Spleen (tissue), 11 donors: ENCODE results near the gene VIPAS39. TPM values are rescaled to one million over a fixed set of nuclear protein-coding genes. Genes with fewer than 3 reads are reported as not detected.
"Not testable (repeated sequence)": the region's sequence is repeated elsewhere in the genome, so short reads cannot be mapped to it uniquely, and the experiment has no call there.

Experiments
- DNase-seq: peaks from one replicate; pipeline ENCODE4 v3.0.0-alpha.2; 2020
- H3K27ac ChIP-seq, 8 donors: fragments of 200-600 bp; sonication (generic) in 7 of 8; 1 replicate in 4 of 8; 2 replicates in 4 of 8; pipeline versions ENCODE4 v1.5.0 to v1.8.0; 2016 to 2021; ENCODE audit warnings: inconsistent platforms in 4 of 8, mild to moderate bottlenecking in 4 of 8, moderate library complexity in 1 of 8
- H3K27me3 ChIP-seq, 7 donors: fragments of 200-600 bp; sonication (generic) in 6 of 7; replicated peaks in 1 of 7; 1 replicate in 4 of 7; 2 replicates in 3 of 7; pipeline versions ENCODE4 v1.5.0 to v1.8.0; 2016 to 2021; ENCODE audit warnings: inconsistent platforms in 3 of 7, mild to moderate bottlenecking in 1 of 7
- H3K36me3 ChIP-seq, 6 donors: fragments of 200-600 bp; sonication (generic) in 5 of 6; 1 replicate in 4 of 6; 2 replicates in 2 of 6; pipeline versions ENCODE4 v1.5.0 to v1.8.0; 2016 to 2021; ENCODE audit warnings: inconsistent platforms in 2 of 6
- H3K4me1 ChIP-seq, 6 donors: fragments of 200-600 bp; sonication (generic) in 5 of 6; 1 replicate in 3 of 6; 2 replicates in 3 of 6; pipeline versions ENCODE4 v1.5.0 to v1.8.0; 2016 to 2021; ENCODE audit warnings: inconsistent platforms in 3 of 6
- H3K4me3 ChIP-seq, 8 donors: fragments of 200-600 bp; sonication (generic) in 7 of 8; 1 replicate in 4 of 8; 2 replicates in 4 of 8; pipeline versions ENCODE4 v1.5.0 to v1.8.0; 2016 to 2021; ENCODE audit warnings: inconsistent platforms in 4 of 8, mild to moderate bottlenecking in 4 of 8, moderate library complexity in 2 of 8
- H3K9me3 ChIP-seq, 8 donors: fragments of 200-600 bp; sonication (generic) in 7 of 8; 1 replicate in 4 of 8; 2 replicates in 4 of 8; pipeline versions ENCODE4 v1.5.0 to v1.8.0; 2016 to 2021; ENCODE audit warnings: inconsistent platforms in 4 of 8
- CTCF ChIP-seq, 11 experiments: fragments of 200-600 bp in 7 of 11; fragments of 450-650 bp in 4 of 11; sonication (generic) in 4 of 11; IDR thresholded peaks in 8 of 11; conservative IDR thresholded peaks in 3 of 11; 1 replicate in 7 of 11; 2 replicates in 4 of 11; pipeline versions ENCODE4 v1.4.0 to v1.8.0; 2016 to 2021; ENCODE audit warnings: antibody characterized with exemption in 11 of 11, inconsistent platforms in 4 of 11, mild to moderate bottlenecking in 1 of 11
- POLR2A ChIP-seq, 3 donors: fragments of 450-650 bp; IDR thresholded peaks; one replicate each; pipeline ENCODE4 v1.5.1; 2017; ENCODE audit warnings: antibody characterized with exemption in 3 of 3, mild to moderate bottlenecking in 1 of 3
- POLR2AphosphoS5 ChIP-seq, 3 donors: sonication (generic); formaldehyde crosslinking; IDR thresholded peaks; one replicate each; pipeline ENCODE4 v1.5.1; 2017; ENCODE audit warnings: antibody characterized with exemption in 3 of 3
- WGBS, 5 donors: extraction: QIAGEN DNeasy Blood & Tissue Kit in 3 of 5; methylation state at CpG; one replicate each; pipeline versions ENCODE4 v1.1.5 to v1.1.7; 2013 to 2018; 5-methylcytosine and 5-hydroxymethylcytosine counted together
- intact Hi-C: fragments of 100-400 bp; cut with DNase I; formaldehyde crosslinking; loops from one replicate; pipeline ENCODE4 v1.15.0; 2023; ENCODE audit warnings: low total_unique reads
- polyA plus RNA-seq, 3 donors: library from polyadenylated mRNA; stranded (reverse); fragments of 200-250 nt; gene quantifications; one replicate each; pipeline ENCODE4 v1.2.1, GENCODE V29; 2013
- total RNA-seq, 7 donors: library from RNA; depleted of rRNA in 3 of 7; stranded (reverse); fragments of >200 nt in 3 of 7; fragmentation: NEBNext Ultra II Directional in 4 of 7; extraction: Animal tissue kit (Norgen Biotek cat#: 25700) in 4 of 7; gene quantifications; one replicate each; pipeline versions ENCODE4 v1.1.0 to v1.2.1, GENCODE V29; 2016 to 2021
- donor health status: healthy with polysubstance abuse.
- donor health status: DM: no; HTN: no; CAD: no; lungs with moderate emphysema.
- donor health status: DM: no; HTN: no; CAD: no.
- donor health status: Bipolar disorder and iron deficiency.
- donor health status: healthy.
- donor health status: DM: no; HTN: no; CAD: no.
- donor health status: DM: yes; HTN: yes; CAD: no.

Gene VIPAS39
- total and polyA plus RNA-seq, 10 donors: 9.8 to 24.3 (median 17.1) TPM

GRCh38 chr14:77423423-77423822, 34.0 kb downstream of the VIPAS39 start, which contains the start of gene NOXRED1:
Gene NOXRED1, minus strand, starts transcription at chr14:77423523. Its CDS starts 634 bp downstream, at chr14:77422889.
- Histone ChIP-seq H3K4me1 (no peaks in the 10 kb centered on the region), H3K27ac (no peak within 1 kb of the TSS), H3K27me3 (no peaks in the 10 kb centered on the region), H3K4me3 (no peak within 1 kb of the TSS), H3K9me3 (peaks cover 3 to 30% (median 26%) of the 10 kb centered on the region in 8 donors), H3K36me3 (peaks cover 0 to 80% (median 63%) of the 10 kb centered on the region in 6 donors)
- intact Hi-C loops: no loop called here
- 88 to 100% (median 95%) methylated on average over 1 of the region's 1 CpG for WGBS, 5 donors
- TF ChIP-seq CTCF (IDR thresholded peaks at IDR 0.05 in 8 of 11, conservative IDR thresholded peaks at IDR 0.05 in 3 of 11): no peak
- TF ChIP-seq POLR2AphosphoS5 (IDR thresholded peaks at IDR 0.05): no peak
- no peak for TF ChIP-seq POLR2A (IDR thresholded peaks at IDR 0.05)
- DNase-seq: no peak

- intact Hi-C loops: no loop called here
- Histone ChIP-seq H3K4me3 (no peak overlapping the region), H3K36me3 (peaks cover 0 to 58% (median 41%) of the 10 kb centered on the region in 6 donors), H3K27me3 (no peaks in the 10 kb centered on the region), H3K27ac (no peak overlapping the region), H3K4me1 (no peaks in the 10 kb centered on the region), H3K9me3 (peaks cover 3 to 47% (median 36%) of the 10 kb centered on the region in 8 donors)
- DNase-seq: no peak
- 41 to 73% (median 44%) methylated on average over 2 of the region's 2 CpGs for WGBS, 5 donors
- TF ChIP-seq POLR2AphosphoS5 (IDR thresholded peaks at IDR 0.05) (no peak), CTCF (IDR thresholded peaks at IDR 0.05 in 8 of 11, conservative IDR thresholded peaks at IDR 0.05 in 3 of 11) (no peak), POLR2A (IDR thresholded peaks at IDR 0.05) (no peak)
Measured at GRCh38 chr14:77421201-77421600, 36.2 kb downstream of the VIPAS39 start.

- TF ChIP-seq POLR2A (IDR thresholded peaks at IDR 0.05) (no peak), POLR2AphosphoS5 (IDR thresholded peaks at IDR 0.05) (no peak), CTCF (IDR thresholded peaks at IDR 0.05 in 8 of 11, conservative IDR thresholded peaks at IDR 0.05 in 3 of 11) (no peak)
- Histone ChIP-seq H3K9me3 (peaks cover 3 to 47% (median 36%) of the 10 kb centered on the region in 8 donors), H3K27me3 (no peaks in the 10 kb centered on the region), H3K4me3 (no peak overlapping the region), H3K27ac (peak overlapping the region in 1 of 8 donors; percentile 35), H3K36me3 (peaks cover 0 to 14% (median 1%) of the 10 kb centered on the region in 6 donors), H3K4me1 (no peaks in the 10 kb centered on the region)
- intact Hi-C loops: no loop called here
- 92 to 95% (median 95%) methylated on average over 6 to 8 of the region's 8 CpGs for WGBS, 5 donors
- no peak for DNase-seq
Measured at GRCh38 chr14:77416836-77417235, 40.6 kb downstream of the VIPAS39 start.

GRCh38 chr14:77416098-77416497, 41.3 kb downstream of the VIPAS39 start:
- H3K9me3 ChIP-seq: peaks cover 3 to 43% (median 35%) of the 10 kb centered on the region in 8 donors
- H3K27me3 ChIP-seq, H3K27ac ChIP-seq, DNase-seq, H3K36me3 ChIP-seq, intact Hi-C loops, H3K4me1 ChIP-seq, H3K4me3 ChIP-seq: not testable (repeated sequence)
- 70 to 90% (median 86%) methylated on average over 2 of the region's 3 CpGs for WGBS, 5 donors

GRCh38 chr14:77415403-77416030, 41.9 kb downstream of the VIPAS39 start:
- WGBS, 5 donors: 91 to 96% (median 94%) methylated on average over 10 of the region's 10 CpGs
- H3K27ac ChIP-seq, intact Hi-C loops, H3K4me3 ChIP-seq, H3K27me3 ChIP-seq, H3K36me3 ChIP-seq, H3K4me1 ChIP-seq, DNase-seq: not testable (repeated sequence)
- peaks cover 3 to 37% (median 30%) of the 10 kb centered on the region in 8 donors for H3K9me3 ChIP-seq
